Measurements from ENCODE around the gene KCNC1. TPM values are rescaled to one million over a fixed set of nuclear protein-coding genes. Genes with fewer than 3 reads are reported as not detected.

KCNC1 gene
- total RNA-seq, 4 donors from 2014 or later, result not detected

DNA sequence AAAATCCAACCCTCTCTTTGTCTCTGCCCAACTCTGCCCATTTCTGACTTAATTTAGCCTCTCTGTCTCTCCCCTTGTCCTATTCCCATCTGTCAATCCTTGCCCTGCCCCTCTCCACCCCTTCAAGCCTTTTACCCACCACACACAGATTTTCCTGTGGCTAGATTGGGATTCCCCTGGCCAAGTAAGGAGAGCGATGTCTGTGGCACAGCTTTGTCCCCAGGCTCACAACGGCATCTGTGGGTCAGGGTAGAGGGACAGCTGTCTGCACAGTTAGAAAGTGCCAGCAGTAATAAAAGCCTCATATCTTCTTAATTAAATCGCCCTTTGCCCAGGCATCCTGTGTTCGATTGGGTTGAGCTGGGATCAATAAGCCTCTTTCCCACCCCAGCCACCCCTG lies 1.3 kb upstream of the KCNC1 start:
- TF ChIP-seq, protein P1, sequence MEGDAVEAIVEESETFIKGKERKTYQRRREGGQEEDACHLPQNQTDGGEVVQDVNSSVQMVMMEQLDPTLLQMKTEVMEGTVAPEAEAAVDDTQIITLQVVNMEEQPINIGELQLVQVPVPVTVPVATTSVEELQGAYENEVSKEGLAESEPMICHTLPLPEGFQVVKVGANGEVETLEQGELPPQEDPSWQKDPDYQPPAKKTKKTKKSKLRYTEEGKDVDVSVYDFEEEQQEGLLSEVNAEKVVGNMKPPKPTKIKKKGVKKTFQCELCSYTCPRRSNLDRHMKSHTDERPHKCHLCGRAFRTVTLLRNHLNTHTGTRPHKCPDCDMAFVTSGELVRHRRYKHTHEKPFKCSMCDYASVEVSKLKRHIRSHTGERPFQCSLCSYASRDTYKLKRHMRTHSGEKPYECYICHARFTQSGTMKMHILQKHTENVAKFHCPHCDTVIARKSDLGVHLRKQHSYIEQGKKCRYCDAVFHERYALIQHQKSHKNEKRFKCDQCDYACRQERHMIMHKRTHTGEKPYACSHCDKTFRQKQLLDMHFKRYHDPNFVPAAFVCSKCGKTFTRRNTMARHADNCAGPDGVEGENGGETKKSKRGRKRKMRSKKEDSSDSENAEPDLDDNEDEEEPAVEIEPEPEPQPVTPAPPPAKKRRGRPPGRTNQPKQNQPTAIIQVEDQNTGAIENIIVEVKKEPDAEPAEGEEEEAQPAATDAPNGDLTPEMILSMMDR (IDR thresholded peaks at IDR 0.05; ENCODE audit: low read depth), result no peak

DNA sequence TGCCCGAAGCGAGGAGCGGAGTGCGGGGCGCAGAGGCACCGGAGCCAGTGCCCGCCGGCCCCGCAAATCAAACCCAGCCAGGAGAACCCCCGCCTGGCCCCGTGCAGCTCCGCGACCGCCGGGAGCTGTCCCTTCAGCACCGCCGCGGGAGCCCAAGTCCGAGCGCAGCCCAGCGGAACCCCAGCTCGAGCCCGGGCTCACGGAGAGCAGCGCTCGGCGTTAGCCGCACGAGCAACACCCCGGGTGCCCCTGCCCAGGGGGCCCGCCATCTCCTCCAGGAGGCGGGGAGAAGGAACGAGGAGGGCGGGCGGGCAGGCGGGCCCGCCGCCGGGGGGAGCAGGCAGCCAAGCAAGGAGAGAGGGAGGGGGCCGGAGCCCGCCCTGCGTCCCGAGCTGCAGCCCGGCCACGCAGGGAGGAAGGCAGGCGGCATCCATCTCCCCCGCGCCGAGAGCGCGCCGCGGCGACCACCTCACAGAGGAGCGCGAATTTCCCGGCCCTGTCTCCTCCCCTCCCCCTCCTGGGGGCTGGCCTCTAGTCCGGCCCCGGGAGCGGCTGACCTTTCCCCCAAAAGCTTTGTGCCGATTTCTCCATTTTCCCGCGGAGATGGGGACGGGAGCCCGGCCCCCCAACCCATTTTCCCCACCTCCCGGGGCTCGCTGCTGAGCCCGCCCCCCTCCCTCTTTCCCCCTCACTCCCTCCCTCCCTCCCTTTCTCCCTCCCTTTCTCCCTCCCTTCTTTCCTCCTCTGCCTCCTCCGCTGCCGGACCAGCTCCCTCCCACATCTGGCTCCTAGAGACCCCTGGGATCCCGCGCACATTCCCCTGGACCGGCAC lies 621 bp downstream of the KCNC1 start:
- TF ChIP-seq, protein P1 (IDR thresholded peaks at IDR 0.05; ENCODE audit: low read depth), result no peak

DNA sequence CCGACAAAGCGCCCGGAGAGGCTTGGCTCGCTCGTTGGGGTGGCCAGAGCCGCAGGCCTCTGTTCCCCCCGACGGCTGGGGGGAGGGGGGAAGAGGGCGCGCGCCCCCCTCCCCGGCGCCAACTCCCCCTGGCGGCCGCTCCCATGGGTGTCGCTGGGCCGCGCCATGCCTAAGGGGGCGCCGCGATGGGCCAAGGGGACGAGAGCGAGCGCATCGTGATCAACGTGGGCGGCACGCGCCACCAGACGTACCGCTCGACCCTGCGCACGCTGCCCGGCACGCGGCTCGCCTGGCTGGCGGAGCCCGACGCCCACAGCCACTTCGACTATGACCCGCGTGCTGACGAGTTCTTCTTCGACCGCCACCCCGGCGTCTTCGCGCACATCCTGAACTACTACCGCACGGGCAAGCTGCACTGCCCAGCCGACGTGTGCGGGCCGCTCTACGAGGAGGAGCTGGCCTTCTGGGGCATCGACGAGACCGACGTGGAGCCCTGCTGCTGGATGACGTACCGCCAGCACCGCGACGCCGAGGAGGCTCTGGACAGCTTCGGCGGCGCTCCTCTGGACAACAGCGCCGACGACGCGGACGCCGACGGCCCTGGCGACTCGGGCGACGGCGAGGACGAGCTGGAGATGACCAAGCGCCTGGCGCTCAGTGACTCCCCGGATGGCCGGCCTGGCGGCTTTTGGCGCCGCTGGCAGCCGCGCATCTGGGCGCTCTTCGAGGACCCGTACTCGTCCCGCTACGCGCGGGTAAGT lies 1.4 kb downstream of the KCNC1 start:
- TF ChIP-seq, protein P1 (IDR thresholded peaks at IDR 0.05; ENCODE audit: low read depth), result no peak

DNA sequence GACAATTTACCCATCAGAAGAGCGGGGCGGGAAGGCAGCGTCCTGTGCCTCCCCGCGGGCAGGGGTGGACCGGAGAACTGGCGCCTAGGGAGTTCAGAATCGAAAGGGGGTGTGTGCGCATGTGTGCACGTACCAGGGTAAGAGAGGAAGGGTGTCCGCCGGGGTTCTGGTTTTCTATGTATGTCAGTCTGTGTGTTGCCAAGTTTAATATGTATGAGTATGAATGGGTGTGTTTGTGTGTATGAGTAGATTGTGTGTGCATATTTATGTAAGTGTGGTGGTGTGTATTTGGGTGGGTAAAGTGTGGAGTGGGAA lies 2.0 kb downstream of the KCNC1 start:
- TF ChIP-seq, protein P1 (IDR thresholded peaks at IDR 0.05; ENCODE audit: low read depth), result no peak

DNA sequence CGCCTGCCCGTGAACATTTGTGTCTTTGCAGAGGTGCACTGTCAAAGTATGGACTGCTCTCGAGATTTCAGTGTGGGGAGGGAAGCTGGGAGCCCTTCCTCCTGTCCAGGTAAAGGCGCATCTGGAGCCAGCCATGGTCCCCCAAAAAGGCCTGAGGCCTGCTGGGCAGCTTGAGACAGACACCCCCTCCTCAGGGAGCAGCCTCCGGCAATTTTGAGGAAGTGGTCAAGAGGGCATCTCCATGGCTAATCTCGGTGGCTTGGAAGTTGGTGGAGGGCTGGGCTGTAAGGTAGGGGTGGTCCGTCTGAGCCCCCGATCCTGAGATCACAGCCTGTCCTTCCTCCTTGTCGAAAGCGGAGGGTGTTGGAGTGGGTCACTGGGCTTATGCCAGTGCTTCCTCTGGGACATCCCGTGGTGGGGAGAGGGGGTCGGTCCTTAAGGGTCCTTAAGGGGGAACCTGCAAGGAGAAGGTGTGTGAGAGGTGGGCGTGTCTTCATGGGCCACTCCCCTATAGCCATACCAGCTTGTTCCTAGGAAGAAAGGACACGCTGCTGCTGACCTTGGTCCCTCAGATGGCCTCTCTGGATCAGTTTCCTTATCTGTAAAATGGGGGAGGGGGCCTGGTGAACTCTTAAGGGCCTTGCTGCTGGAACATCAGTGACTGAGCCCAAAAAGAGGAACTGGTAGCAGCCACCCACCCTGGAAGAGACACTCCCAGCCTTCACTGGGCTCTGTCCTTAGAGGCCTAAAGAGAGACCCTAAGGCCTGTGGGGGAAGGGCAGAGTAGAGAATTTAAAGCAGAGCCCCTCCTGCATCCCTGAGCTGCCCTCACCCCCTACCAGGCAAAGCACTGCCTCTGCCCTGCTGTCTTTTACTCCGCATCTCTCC lies 2.6 kb downstream of the KCNC1 start:
- TF ChIP-seq, protein P1 (IDR thresholded peaks at IDR 0.05; ENCODE audit: low read depth), result no peak

DNA sequence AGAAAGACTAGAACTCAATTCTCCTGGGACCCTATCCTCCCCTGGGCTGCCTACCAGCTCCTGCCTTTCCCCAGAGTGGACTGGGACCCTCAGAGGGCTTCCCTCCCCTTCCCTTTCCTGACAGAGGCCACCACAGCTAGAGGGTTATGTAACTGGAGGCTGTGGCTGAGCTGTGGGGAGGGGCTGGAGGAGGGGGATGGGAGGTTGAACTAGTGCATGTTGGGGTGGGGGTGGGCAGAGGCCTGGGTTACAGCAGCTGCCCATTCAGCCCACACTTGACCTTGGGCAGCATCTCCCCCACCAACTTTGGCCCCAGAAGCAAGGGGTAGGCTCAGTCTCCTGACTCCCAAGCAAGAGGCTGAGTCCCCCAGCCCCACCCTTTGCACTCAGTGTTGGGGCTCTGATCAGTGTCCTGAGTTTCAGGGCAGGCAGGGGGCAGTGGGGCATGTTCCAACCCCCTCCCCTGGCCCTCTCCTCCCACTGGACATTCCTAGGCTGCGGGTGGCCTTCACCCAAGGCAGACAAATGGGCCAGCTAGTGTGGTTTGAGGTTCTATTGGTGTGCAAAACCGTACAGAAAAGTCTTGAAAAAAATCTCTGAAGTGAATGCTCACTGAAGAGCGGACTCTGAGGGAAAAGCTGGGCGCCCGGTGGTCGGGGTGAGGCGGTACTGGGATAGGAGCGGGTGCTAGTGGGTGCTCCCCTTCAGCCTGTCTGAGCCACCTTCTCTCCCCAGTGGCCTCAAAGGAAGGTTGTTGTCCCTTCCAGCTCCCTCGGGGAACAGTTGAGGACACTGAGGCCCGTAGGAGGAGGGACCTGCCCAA lies 3.8 kb downstream of the KCNC1 start:
- TF ChIP-seq, protein P1 (IDR thresholded peaks at IDR 0.05; ENCODE audit: low read depth), result no peak
